Lower leg skin (tissue), 3 donors: ENCODE results near the gene ENOX1.

Source experiments
- CTCF ChIP-seq, 3 donors: fragments of 450-650 bp; IDR thresholded peaks; one replicate each; pipeline ENCODE4 v1.5.1; 2016; ENCODE audit warnings: antibody characterized with exemption in 3 of 3, mild to moderate bottlenecking in 3 of 3, moderate library complexity in 2 of 3
- POLR2A ChIP-seq, 2 donors: fragments of 450-650 bp; IDR thresholded peaks; one replicate each; pipeline ENCODE4 v1.6.1; 2016 to 2017; ENCODE audit warnings: antibody characterized with exemption in 2 of 2, mild to moderate bottlenecking in 1 of 2, moderate library complexity in 1 of 2

GRCh38 chr13:43370842-43371241, 415.9 kb downstream of the ENOX1 start:
- TF ChIP-seq CTCF (IDR thresholded peaks at IDR 0.05) (no peak), POLR2A (IDR thresholded peaks at IDR 0.05) (no peak)
